Cerebellar nuclear complex (tissue), 1 donor: ENCODE results near the gene CLEC20A.

ENCODE experiments used
- DNase-seq, 2 experiments: peaks; one replicate each; lab custom pipeline; 2025; lab: John Stamatoyannopoulos, UW

The CLEC20A gene

DNA sequence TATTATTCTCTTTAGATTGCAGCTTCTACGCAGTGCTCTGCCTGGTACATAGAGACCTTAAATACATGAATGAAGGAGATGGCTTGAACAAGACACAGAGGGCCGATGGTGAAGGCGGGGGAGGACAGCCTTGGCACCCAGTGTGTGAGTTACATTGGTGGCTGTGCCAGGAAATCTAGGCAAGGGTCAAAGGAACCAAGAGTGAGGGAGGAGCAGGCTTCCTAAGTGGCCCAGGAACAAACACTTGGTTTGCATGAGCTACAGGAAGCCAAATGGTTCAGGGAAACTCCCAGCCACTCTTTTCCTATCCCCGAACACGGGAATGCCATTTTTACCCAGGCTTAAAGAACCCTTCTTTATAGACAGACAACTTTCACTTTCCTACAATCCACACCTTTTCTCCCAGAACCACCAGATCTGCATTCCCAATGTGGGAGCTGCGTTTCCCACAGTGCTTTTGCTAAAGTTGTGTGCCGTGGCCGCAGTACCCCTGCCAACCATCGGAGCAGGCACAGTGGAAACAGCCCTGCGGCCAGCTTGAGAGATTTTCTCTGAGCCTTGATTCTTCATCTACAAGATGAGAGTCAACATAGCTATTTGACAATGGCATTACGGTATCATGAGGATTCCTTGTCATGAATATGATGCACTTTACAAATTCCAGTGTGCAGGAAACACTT is 3.5 kb upstream of the CLEC20A start:
- DNase-seq: no peak

- no peak for DNase-seq
Measured at GRCh38 chr1:178498896-178499675, 2.3 kb upstream of the CLEC20A start.

DNA sequence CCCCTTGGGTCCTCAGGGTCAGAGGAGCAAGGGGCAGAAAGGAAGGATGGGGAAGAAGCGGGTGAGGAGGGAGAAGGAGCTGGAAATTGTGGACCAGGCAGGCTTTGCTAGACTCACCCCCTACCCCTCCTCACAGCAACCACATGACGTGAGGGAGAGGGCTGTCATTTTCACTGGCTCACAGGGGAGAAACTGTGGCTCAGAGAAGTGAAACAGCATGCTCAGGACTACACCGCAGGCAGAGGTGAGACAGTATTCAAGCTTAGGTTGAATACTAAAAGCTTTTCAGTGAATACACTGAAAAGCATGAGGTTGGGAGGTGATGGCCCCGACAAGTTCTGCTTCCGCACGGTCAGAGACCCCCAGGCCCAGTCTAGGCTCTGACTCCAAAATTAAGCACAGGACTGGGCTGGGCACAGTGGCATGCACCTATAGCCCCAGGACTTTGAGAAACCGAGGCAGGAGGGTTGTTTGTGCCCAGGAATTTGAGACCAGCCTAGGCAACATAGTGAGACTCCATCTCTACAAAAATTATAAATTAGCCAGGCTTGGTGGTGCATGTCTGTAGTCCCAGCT is 1.2 kb upstream of the CLEC20A start:
- no peak for DNase-seq

GRCh38 chr1:178495741-178496409 is 889 bp downstream of the CLEC20A start:
- no peak for DNase-seq

DNA sequence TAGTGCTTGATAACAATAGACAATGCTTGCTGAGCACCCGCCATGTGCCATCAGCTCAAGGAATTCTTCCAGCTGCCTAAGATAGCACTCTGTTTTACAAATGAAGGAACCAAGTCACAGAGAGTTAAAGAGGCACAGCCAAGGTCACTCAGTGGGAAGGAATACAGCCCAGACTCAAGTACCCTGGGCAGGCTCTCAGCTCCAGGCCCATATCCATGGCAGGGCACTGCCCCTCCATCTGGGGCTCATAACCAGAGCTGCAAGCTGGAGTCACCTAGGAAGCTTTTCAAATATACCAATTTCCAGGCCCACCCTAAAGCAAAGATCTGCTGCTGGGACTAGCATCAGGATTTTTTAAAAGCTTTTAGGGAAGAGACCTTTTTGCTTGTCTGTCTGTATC is 1.6 kb downstream of the CLEC20A start:
- DNase-seq: no peak

GRCh38 chr1:178494569-178494971 is 2.2 kb downstream of the CLEC20A start:
- DNase-seq: no peak

GRCh38 chr1:178493301-178493741 is 3.4 kb downstream of the CLEC20A start:
- DNase-seq: no peak

DNA sequence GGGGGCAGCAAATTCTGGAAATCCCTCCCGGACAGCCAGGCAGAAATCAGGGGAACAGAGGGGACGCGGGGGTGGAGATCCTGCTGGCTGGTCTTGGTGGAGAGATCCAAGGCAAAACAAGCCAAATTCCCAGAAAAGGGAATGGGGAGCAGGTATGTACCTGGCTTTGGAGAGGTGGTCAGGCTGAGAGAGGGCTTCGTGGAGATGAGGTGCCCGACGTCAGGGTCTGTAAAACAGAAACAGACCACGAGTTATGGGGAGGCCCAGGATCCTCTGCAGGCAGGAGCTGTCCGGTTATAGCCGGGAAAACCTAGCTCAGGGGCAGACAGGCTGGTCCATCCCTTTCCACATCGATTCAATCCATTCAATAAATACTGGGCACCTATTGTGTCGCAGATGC is 4.4 kb downstream of the CLEC20A start:
- DNase-seq: no peak

DNA sequence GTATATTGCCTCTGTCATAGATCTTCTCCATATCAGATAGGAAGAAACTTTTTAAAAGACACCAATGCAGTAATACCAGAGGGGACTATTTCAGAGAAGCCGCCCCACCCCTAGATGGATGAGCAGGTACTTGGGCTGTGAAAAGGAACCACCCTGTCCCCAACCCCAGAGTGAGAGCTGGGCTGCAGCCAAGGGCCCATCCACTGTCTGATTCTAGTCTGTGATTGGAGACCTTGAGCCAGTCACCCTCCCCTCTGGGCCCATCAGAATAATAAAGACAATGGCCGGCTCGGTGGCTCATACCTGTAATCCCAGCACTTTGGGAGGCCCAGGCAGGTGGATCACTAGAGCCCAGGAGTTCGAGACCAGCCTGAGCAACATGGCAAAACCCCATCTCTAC is 5.0 kb downstream of the CLEC20A start:
- no peak for DNase-seq

DNA sequence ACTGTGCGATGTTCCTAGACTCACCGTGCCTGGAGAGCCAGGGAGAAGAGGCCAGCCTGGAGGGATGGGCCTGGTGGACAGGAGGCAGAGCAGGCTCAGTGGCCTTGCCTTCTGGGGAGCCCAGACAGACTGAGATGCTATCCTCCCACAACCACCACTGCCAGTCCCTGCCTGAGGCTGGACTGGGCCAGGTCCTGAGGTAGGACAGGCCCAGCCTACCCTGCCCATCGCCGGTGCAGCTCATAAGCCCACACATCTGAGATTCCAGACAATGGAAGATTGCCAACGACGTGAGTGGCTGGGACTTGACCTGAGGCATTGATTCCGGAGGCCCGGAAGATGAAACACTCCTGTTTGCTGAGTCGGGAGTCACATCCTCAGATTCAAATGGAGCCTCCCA is 5.8 kb downstream of the CLEC20A start:
- no peak for DNase-seq

- no peak for DNase-seq
Measured at GRCh38 chr1:178490136-178490535, 6.6 kb downstream of the CLEC20A start.

GRCh38 chr1:178489399-178489798 is 7.4 kb downstream of the CLEC20A start:
- DNase-seq: no peak

GRCh38 chr1:178488393-178488792 is 8.4 kb downstream of the CLEC20A start:
- no peak for DNase-seq

- DNase-seq: no peak
Measured at GRCh38 chr1:178487070-178487615, 9.6 kb downstream of the CLEC20A start.

DNA sequence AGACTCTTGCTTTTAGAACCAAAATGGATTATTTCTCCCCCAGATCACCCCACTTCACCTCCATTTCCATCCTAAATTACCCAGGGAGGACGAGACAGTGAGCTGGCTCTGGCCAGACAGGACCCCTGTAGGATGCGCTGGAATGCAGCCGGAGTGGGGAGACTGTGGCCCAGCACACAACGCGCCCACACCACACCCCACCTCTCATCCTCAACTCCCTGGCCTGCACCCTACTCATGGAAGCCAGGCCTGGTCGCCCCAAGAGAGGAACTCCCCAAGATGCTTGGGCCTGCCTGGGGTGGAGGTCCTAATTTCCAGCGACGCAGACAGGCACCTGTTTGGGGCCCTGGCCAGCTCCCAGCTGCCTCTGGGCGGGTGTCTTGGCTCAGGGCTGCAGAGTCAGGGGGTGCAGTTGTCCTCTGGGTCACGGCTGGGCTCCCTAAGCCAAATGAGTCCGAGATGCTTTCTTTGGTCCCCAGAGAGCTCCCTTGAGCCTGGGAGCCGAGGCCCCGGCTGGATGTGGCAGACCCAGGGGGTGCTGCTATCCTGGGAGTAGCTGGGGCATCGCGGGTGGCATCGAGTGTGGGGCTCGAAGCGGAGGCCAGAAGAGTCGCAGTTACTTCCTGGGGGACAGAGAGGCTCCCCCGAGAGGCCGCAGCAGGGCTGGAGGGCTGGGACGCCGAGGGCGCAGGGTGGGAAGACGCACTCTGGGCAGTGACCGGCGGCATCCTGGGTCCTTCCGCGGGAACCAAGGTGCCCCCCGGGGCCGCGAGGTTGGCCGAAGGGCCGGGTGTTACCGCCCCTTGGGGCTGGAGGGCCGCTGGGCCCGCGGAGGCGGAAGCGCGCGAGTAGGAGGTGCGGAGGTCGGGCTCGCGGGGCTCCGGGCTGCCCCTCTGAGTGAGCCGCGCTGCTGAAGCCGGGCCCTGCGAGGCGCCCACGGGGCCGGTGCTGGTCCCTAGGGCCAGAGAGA is 10.4 kb downstream of the CLEC20A start:
- no peak for DNase-seq

- no peak for DNase-seq
Measured at GRCh38 chr1:178485541-178485981, 11.2 kb downstream of the CLEC20A start.

DNA sequence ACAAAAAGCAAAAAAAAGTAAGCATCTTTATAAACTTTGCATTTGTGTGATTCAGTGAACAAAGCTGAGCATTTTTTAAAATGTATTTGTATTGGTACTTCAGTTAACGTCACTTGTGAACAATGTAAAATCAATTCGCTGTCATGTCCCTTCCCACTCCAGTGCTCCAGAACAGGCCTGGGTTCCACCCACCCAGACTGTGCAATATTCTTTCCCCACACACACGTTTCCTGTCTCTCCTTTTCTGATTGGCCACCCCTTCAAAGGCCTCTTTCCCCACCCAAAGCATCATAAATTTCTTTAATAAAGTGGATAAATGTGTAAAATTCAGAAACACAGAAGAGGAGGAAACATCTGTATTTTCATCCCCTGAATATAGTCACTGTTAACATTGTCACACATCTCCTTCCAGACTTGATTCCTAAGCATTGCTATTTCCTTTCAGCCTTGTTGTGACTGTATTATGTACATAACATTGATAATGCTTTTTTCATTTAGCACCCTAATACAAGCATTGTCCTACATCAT is 12.0 kb downstream of the CLEC20A start:
- DNase-seq: no peak

DNA sequence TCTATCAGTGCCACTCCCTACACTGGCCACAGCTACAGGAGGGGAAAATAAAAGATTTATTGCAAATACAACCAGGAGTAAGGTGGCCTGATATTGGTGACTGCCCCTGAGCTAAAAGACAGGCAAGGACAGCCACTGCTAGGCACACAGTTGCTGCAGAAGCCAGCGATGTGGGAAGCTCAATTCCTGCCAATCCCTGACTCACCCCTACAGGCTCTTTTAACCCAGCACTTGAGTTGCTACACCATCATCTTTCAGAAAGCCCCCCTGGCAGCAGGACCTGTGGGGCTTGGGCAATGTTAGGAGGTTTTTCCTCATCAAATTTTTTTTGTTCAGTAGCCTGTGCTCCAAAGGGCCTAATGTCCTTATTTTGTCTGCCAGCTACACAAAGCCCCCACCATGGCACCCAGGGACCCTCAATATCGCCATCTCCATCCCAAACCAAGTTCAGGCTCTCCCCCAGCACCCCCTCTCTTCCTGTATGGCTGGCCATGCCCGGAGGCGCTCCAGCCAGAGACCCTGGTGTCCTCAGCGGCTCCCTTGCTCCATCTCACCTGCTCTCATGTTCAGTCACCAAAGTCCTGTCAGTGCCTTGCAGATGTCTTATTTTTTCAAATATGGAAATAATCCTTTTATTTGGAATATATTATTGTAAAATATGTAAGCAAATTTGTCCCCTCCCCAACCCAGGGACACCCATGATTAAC is 13.4 kb downstream of the CLEC20A start:
- no peak for DNase-seq

- no peak for DNase-seq
Measured at GRCh38 chr1:178477841-178478240, 18.9 kb downstream of the CLEC20A start.

DNA sequence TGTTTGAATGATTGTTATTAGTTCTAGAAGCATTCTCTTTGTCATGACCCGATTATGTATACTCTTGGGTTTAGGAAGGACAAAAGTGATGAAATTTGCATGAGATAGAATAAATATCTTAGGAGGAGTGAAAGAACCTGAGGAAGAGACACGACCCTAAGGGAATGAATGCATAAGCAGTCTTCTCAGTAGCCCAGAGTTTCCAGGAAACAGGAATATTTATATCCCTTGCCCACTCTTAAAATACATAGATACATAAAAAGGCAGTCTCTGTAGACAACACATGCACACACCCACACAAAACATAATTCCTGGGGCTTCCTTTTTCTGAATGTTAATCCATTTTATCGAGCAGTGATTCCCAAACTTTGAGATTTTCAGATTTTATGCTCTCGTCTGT is 19.4 kb downstream of the CLEC20A start:
- DNase-seq: no peak
